D721Med (cell line): Measurements from ENCODE around the gene NPIPB4.
"Not testable (repeated sequence)": the region's sequence is repeated elsewhere in the genome, so short reads cannot be mapped to it uniquely, and the experiment has no call there.

Experiments used
- DNase-seq: peaks from one replicate; pipeline ENCODE4 v3.0.0; 2011; ENCODE audit warnings: low spot score; ENCODE audit not compliant: insufficient read length
- FAIRE-seq: peaks from 2 replicates; lab custom pipeline; 2011; peaks lifted over from hg19 to GRCh38; lab: Jason Lieb, UNC

Gene NPIPB4

DNA sequence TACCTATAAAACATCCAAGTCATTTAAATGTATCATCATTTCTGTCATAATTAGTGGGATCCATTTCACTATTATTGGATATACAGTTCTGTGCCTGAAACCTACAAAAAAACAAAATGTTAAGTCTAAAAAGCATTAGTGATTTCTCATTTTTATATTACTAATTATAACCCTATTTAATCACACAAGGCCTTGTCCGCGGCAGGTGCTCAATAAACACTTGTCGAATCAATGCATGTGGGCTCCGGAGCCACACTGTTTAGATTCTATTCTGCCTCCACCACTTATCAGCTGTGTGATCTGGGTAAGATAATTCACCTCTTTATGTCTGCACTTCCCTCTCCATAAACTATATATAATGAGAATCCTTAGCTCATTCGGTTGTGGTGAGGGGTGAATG is at the start of gene NPIPB4:
NPIPB4 (minus strand) TSS at position 101 of the 400 bp plus-strand sequence. CDS start 378 bp downstream, outside the sequence.
- FAIRE-seq, DNase-seq: not testable (repeated sequence)

DNA sequence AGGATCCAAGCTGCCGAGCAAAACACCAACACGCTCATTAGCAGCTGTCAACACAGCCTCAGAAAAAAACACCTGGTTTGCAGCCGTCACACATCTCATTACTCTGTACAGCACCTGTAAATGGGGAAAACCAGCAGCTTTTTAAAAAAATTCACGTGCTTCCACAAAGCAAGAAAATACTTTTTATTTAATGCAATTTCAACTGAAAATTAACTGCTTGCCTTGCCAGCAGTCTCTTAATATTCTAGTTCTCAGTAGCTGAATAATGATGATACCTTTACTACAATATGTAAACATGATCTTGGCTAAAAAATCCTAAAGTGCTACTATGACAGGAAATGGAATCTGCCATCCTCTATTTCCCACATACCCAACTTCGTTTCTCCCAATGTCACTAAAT is 41.4 kb upstream of the NPIPB4 start:
- not testable (repeated sequence) for FAIRE-seq

DNA sequence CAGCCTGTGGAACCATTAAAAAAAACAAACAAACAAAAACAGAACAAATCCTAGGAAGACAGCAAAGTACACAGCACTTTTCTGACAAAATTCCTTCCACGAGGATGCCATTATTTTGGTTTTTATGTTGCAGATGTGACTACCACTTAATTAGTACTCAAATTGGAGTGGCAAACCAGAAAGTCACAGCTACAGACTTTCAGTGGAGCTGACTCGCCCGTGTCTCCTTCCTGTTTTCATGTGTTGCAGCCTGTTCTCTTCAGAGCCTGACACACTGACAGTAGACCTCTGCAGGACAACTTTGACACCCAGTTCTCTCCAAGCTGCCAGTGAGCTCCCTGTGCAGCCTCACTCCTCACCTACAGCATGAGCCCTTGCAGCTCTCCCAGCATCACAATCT is 24.4 kb upstream of the NPIPB4 start:
- not testable (repeated sequence) for FAIRE-seq, DNase-seq

More for the DNA sequence above, 41.4 kb upstream of the NPIPB4 start:
- DNase-seq, result not testable (repeated sequence)

- not testable (repeated sequence) for FAIRE-seq, DNase-seq
Observed at GRCh38 chr16:21837186-21837585, 20.4 kb downstream of the NPIPB4 start.

DNA sequence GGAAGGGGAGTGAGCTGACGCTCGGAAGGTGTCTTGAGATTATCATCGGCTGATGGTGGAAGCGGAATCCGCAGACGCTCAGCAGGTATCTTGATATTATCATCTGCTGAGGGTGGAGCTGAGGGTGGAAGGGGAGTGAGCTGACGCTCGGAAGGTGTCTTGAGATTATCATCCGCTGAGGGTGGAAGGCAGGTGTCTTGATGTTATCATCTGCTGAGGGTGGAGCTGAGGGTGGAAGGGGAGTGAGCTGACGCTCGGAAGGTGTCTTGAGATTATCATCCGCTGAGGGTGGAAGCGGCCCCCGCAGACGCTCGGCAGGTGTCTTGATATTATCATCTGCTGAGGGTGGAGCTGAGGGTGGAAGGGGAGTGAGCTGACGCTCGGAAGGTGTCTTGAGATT is 21.2 kb downstream of the NPIPB4 start:
- not testable (repeated sequence) for FAIRE-seq, DNase-seq

DNA sequence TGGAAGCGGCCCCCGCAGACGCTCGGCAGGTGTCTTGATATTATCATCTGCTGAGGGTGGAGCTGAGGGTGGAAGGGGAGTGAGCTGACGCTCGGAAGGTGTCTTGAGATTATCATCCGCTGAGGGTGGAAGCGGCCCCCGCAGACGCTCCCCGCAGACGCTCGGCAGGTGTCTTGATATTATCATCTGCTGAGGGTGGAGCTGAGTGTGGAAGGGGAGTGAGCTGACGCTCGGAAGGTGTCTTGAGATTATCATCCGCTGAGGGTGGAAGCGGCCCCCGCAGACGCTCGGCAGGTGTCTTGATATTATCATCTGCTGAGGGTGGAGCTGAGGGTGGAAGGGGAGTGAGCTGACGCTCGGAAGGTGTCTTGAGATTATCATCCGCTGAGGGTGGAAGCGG is 21.8 kb downstream of the NPIPB4 start:
- FAIRE-seq, DNase-seq: not testable (repeated sequence)

DNA sequence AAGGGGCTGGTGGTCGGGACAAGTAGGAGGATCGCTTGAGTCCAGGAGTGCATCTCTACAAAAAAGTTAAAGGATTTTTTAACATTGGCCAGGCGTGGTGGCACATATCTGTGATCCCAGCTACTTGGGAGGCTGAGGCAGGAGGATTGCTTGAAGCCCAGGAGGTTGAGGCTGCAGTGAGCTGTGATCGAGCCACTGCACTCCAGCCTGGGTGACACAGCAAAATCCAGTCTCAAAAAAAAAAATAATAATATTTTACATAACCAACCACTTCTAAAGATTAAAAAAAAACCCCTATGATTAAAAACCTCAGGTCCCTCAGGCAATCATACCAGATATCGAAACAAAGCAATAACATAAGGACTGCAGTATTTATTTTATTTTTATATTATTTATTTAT is 23.3 kb downstream of the NPIPB4 start:
- not testable (repeated sequence) for FAIRE-seq, DNase-seq

- FAIRE-seq, DNase-seq: not testable (repeated sequence)
Observed at GRCh38 chr16:21829929-21830328, 27.6 kb downstream of the NPIPB4 start.

DNA sequence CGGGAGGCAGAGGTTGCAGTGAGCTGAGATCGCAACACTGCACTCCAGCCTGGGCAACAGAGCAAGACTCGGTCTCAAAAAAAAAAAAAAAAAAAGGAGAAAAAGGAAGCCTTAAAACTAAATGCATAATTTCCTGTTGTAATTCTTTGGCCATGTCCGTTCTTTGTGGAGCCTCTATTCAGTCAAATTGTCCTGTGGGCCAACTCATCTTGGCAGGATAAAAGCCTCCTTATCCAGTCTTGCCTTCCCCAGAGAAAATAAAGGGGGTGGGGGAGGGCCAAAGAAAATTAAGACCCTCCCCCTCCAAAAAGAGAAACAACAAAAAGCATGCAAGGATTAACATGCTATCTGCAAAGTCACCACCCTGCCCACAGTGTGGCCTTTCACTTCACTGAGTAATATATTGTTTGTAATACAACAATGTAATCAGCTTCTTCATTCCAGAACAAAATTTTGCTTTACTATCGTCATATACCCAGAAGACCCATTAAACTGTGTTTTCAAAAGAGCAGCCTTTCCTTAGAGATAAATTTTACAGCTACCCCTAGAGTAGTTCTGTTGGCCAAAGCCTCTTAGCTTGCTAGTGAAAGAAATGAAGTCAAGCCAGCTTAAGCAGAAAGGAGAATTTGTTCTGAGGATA is 31.4 kb downstream of the NPIPB4 start:
- FAIRE-seq, DNase-seq: not testable (repeated sequence)

DNA sequence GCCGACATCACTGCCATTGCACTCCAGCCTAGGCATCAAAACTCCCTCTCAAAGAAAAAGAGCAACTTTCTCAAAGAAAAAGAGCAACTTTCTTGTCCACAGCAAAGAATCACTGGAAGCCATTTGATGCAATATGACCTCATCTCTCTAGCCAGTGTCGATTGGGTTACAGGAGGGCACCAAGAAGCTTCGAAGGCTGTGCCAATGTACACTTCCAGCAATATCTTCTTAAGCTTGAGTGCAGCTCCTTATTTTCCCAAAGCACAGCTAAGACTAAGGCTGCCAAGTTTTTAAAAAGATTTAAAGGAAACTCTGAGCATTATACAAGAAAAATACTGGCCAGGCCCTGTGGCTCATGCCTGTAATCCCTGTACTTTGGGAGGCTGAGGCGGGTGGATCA is 32.0 kb downstream of the NPIPB4 start:
- not testable (repeated sequence) for DNase-seq, FAIRE-seq

DNA sequence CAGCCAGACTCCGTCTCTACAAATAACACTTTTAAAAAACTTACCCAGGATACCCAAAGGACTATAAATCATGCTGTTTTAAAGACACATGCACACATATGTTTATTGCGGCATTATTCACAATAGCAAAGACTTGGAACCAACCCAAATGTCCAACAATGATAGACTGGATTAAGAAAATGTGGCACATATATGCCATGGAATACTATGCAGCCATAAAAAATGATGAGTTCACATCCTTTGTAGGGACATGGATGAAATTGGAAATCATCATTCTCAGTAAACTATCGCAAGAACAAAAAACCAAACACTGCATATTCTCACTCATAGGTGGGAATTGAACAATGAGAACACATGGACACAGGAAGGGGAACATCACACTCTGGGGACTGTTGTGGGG is 34.3 kb downstream of the NPIPB4 start:
- DNase-seq, FAIRE-seq: not testable (repeated sequence)

GRCh38 chr16:21820908-21821465 is 36.6 kb downstream of the NPIPB4 start:
- DNase-seq, FAIRE-seq: not testable (repeated sequence)

- peak; percentile 8 for DNase-seq
- not testable (repeated sequence) for FAIRE-seq
Observed at GRCh38 chr16:21820028-21820907, 37.3 kb downstream of the NPIPB4 start.

GRCh38 chr16:21819617-21820016 is 37.9 kb downstream of the NPIPB4 start:
- not testable (repeated sequence) for DNase-seq, FAIRE-seq

GRCh38 chr16:21817012-21817411 is 40.5 kb downstream of the NPIPB4 start:
- DNase-seq, FAIRE-seq: not testable (repeated sequence)

GRCh38 chr16:21815694-21816093 is 41.9 kb downstream of the NPIPB4 start:
- not testable (repeated sequence) for FAIRE-seq, DNase-seq

DNA sequence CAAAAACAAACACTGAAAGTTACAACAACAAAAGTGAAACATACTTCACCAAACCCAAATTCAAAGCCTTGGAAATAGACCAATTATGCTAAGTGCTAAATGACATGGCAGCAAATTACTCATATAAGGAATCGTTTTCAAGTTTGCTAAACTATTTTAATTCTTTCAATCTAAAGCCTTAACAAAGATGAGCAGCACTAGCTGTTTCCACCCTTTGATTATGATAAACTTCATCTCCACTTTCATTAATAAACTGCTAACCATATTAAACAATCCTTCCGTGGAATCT is 55.2 kb downstream of the NPIPB4 start:
- not testable (repeated sequence) for FAIRE-seq, DNase-seq
